ENCODE measurements around the gene SLC41A3.

- TF ChIP-seq CTCF (IDR thresholded peaks at IDR 0.05) (no peak), POLR2A (IDR thresholded peaks at IDR 0.05) (no peak)
These were observed 27.0 kb downstream of the SLC41A3 start for GRCh38 chr3:126056681-126057500.

Data from heart left ventricle (tissue), 13 donors.